Measurements from ENCODE around the gene CCL18. TPM values are rescaled to one million over a fixed set of nuclear protein-coding genes. Genes with fewer than 3 reads are reported as not detected.

Gene CCL18
- total and polyA plus RNA-seq, 10 of the 15 experiments (the other 5 are each of a cell fraction or from before 2014, with no cell fraction given) = 0.26 TPM; not detected in 9

GRCh38 chr17:36059406-36059805 is 4.7 kb upstream of the CCL18 start:
- Histone ChIP-seq H3K27ac (ENCODE audit: control insufficient read depth, insufficient read depth) (no peak overlapping the region), H3K9ac (ENCODE audit: control insufficient read depth, insufficient read depth, low read length) (no peak overlapping the region), H3K36me3 (ENCODE audit: control insufficient read depth in 2 of 2, insufficient read depth in 2 of 2, low read length in 1 of 2) (no peaks in the 10 kb centered on the region), H3K9me3 (replicated peaks; ENCODE audit: control insufficient read depth, insufficient read depth, low read length) (no peaks in the 10 kb centered on the region; the same call in 2 of the 3 replicates), H3K4me2 (ENCODE audit: control insufficient read depth, insufficient read depth) (no peak overlapping the region), H4K20me1 (ENCODE audit: control insufficient read depth, insufficient read depth) (no peaks in the 10 kb centered on the region), H3K79me2 (ENCODE audit: control insufficient read depth, insufficient read depth, low read length) (no peaks in the 10 kb centered on the region), H3K4me3 (no peak overlapping the region), H2AFZ (ENCODE audit: control insufficient read depth, low read depth, low read length) (no peak overlapping the region), H3K27me3 (replicated peaks in 1 of 2; ENCODE audit: control insufficient read depth in 2 of 2, insufficient read depth in 2 of 2, low read length in 1 of 2) (no peaks in the 10 kb centered on the region), H3K4me1 (ENCODE audit: control insufficient read depth, insufficient read depth, low read length) (no peaks in the 10 kb centered on the region)
- TF ChIP-seq HCFC1 (IDR thresholded peaks at IDR 0.05; ENCODE audit: low read length) (no peak), TCF12 (IDR thresholded peaks at IDR 0.05; ENCODE audit: low read depth, low read length) (no peak), RFX5 (IDR thresholded peaks at IDR 0.05; ENCODE audit: low read depth, low read length) (no peak), ATF7 (IDR thresholded peaks at IDR 0.05; ENCODE audit: low read depth) (no peak), JUNB (IDR thresholded peaks at IDR 0.05) (no peak)
- ATAC-seq (no peak), DNase-seq (ENCODE audit: low read depth, low spot score) (no peak), FAIRE-seq (no peak)
- ChIA-PET POLR2A (no interaction called here), CTCF (interaction anchor here (1.3 kb wide), 1 partner anchor 12 kb away, joined by 3 read pairs; no protein-coding TSS in a partner anchor), SMC1A (ENCODE audit: uncharacterized antibody, unreplicated experiment) (interaction anchor here (1.0 to 1.8 kb wide), 3 partner anchors 9 to 55 kb away, joined by 3 to 6 read pairs (median 4); no protein-coding TSS in a partner anchor), RAD21 (ENCODE audit: unreplicated experiment) (no interaction called here)
- intact Hi-C loops (cut with micrococcal nuclease; ENCODE audit: unreplicated experiment) = no loop called here
- 56% methylated on average over 7 of the region's 7 CpGs for WGBS (ENCODE audit: insufficient coverage, insufficient replicate concordance, low lambda C conversion rate, missing lambda C conversion rate)
- in situ Hi-C loops (cut with MboI) = no loop called here
- no TSS peak for BruUV-seq (replicated peaks)

DNA sequence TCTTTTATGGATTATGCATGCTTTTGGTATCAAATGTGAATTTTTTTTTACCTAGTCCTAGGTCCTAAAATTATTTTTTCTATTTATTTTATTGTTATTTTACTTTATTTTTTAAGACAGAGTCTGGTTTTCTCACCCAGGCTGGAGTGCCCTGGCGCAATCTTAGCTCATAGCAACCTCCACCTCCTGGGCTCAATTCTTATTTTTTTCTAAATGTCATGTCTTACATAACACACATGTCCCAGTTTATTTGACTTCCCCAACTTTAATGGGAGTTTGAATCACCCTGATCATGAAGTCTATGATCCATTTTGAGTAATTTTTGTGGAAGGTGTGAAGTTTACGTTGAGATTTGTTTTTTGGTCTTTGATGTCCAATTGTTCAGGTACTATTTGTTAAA is 3.3 kb upstream of the CCL18 start:
- no peaks in the 10 kb centered on the region; the same call in 2 of the 3 replicates for H3K9me3 ChIP-seq (replicated peaks; ENCODE audit: control insufficient read depth, insufficient read depth, low read length)
- in situ Hi-C loops (cut with MboI) = no loop called here
- FAIRE-seq (no peak), ATAC-seq (no peak), DNase-seq (ENCODE audit: low read depth, low spot score) (no peak)
- no peak overlapping the region for H3K4me3 ChIP-seq
- H3K36me3 ChIP-seq (ENCODE audit: control insufficient read depth in 2 of 2, insufficient read depth in 2 of 2, low read length in 1 of 2) = no peaks in the 10 kb centered on the region
- intact Hi-C loops (cut with micrococcal nuclease; ENCODE audit: unreplicated experiment) = no loop called here
- no peaks in the 10 kb centered on the region for H3K79me2 ChIP-seq (ENCODE audit: control insufficient read depth, insufficient read depth, low read length)
- no TSS peak for BruUV-seq (replicated peaks)
- H3K9ac ChIP-seq (ENCODE audit: control insufficient read depth, insufficient read depth, low read length) = no peak overlapping the region
- H3K27ac ChIP-seq (ENCODE audit: control insufficient read depth, insufficient read depth) = no peak overlapping the region
- ChIA-PET RAD21 (ENCODE audit: unreplicated experiment) (no interaction called here), POLR2A (no interaction called here), SMC1A (ENCODE audit: uncharacterized antibody, unreplicated experiment) (no interaction called here), CTCF (no interaction called here)
- no peak overlapping the region for H3K4me2 ChIP-seq (ENCODE audit: control insufficient read depth, insufficient read depth)
- WGBS (ENCODE audit: insufficient coverage, insufficient replicate concordance, low lambda C conversion rate, missing lambda C conversion rate) = 0% methylated on average over 2 of the region's 2 CpGs
- no peaks in the 10 kb centered on the region for H4K20me1 ChIP-seq (ENCODE audit: control insufficient read depth, insufficient read depth)
- H3K4me1 ChIP-seq (ENCODE audit: control insufficient read depth, insufficient read depth, low read length) = no peaks in the 10 kb centered on the region
- 0 out of 4 replicates have a peak, but pooled peaks cover 0 to 2% of the 10 kb centered on the region in 2 experiments for H3K27me3 ChIP-seq (replicated peaks in 1 of 2; ENCODE audit: control insufficient read depth in 2 of 2, insufficient read depth in 2 of 2, low read length in 1 of 2)
- H2AFZ ChIP-seq (ENCODE audit: control insufficient read depth, low read depth, low read length) = no peak overlapping the region
- TF ChIP-seq KLF5 (IDR thresholded peaks at IDR 0.05; ENCODE audit: partially characterized antibody) (no peak), RFX5 (IDR thresholded peaks at IDR 0.05; ENCODE audit: low read depth, low read length) (no peak), SRF (IDR thresholded peaks at IDR 0.05; ENCODE audit: low read depth in 2 of 2, low read length in 2 of 2) (no peak), ZBED1 (IDR thresholded peaks at IDR 0.05; ENCODE audit: borderline replicate concordance) (no peak), SREBF2 (IDR thresholded peaks at IDR 0.05; ENCODE audit: low read length) (no peak), TCF12 (IDR thresholded peaks at IDR 0.05; ENCODE audit: low read depth, low read length) (no peak), SIN3A (IDR thresholded peaks at IDR 0.05; ENCODE audit: low read depth, low read length) (no peak), MAX (IDR thresholded peaks at IDR 0.05; ENCODE audit: low read depth, low read length) (no peak), CBX3 (IDR thresholded peaks at IDR 0.05; ENCODE audit: borderline replicate concordance, low read depth) (no peak), PKNOX1 (IDR thresholded peaks at IDR 0.05) (no peak), SIX5 (IDR thresholded peaks at IDR 0.05; ENCODE audit: low read depth, low read length, severe bottlenecking) (no peak)
- TF ChIP-seq, protein P1, sequence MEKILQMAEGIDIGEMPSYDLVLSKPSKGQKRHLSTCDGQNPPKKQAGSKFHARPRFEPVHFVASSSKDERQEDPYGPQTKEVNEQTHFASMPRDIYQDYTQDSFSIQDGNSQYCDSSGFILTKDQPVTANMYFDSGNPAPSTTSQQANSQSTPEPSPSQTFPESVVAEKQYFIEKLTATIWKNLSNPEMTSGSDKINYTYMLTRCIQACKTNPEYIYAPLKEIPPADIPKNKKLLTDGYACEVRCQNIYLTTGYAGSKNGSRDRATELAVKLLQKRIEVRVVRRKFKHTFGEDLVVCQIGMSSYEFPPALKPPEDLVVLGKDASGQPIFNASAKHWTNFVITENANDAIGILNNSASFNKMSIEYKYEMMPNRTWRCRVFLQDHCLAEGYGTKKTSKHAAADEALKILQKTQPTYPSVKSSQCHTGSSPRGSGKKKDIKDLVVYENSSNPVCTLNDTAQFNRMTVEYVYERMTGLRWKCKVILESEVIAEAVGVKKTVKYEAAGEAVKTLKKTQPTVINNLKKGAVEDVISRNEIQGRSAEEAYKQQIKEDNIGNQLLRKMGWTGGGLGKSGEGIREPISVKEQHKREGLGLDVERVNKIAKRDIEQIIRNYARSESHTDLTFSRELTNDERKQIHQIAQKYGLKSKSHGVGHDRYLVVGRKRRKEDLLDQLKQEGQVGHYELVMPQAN (conservative IDR thresholded peaks at IDR 0.05) = no peak

All from GM12878 (cell line).